Breast epithelium (tissue), 4 donors: ENCODE results near the gene AASS. TPM values are rescaled to one million over a fixed set of nuclear protein-coding genes. Genes with fewer than 3 reads are reported as not detected.

Experiments
- DNase-seq, 2 donors: peaks; one replicate each; pipeline ENCODE4 v3.0.0-alpha.2; 2019; ENCODE audit warnings: low spot score in 2 of 2
- H3K27ac ChIP-seq, 2 donors: fragments of 200-600 bp; sonication (generic) in 1 of 2; one replicate each; pipeline ENCODE4 v1.5.1; 2016 to 2019; ENCODE audit warnings: mild to moderate bottlenecking in 1 of 2
- H3K27me3 ChIP-seq, 2 donors: fragments of 200-600 bp; sonication (generic) in 1 of 2; one replicate each; pipeline versions ENCODE4 v1.5.1 to v1.6.0; 2017 to 2019; ENCODE audit warnings: control low read depth in 1 of 2, mild to moderate bottlenecking in 1 of 2
- H3K36me3 ChIP-seq: fragments of 200-600 bp; one replicate; pipeline ENCODE4 v1.5.1; 2019
- H3K4me1 ChIP-seq, 2 donors: fragments of 200-600 bp; sonication (generic); one replicate each; pipeline ENCODE4 v1.5.1; 2016 to 2019; ENCODE audit warnings: control low read depth in 1 of 2
- H3K4me3 ChIP-seq, 3 donors: fragments of 200-600 bp; sonication (generic); 1 replicate in 2 of 3; 2 replicates in 1 of 3; pipeline ENCODE4 v1.5.1; 2016 to 2019; ENCODE audit warnings: mild to moderate bottlenecking in 3 of 3, moderate library complexity in 2 of 3
- H3K9me3 ChIP-seq, 2 donors: fragments of 200-600 bp; sonication (generic) in 1 of 2; one replicate each; pipeline ENCODE4 v1.5.1; 2016 to 2019; ENCODE audit warnings: control low read depth in 1 of 2
- CTCF ChIP-seq, 3 donors: fragments of 450-650 bp; IDR thresholded peaks; one replicate each; pipeline ENCODE4 v1.5.1; 2016 to 2017; ENCODE audit warnings: antibody characterized with exemption in 3 of 3, mild to moderate bottlenecking in 3 of 3, moderate library complexity in 3 of 3
- POLR2A ChIP-seq: fragments of 450-650 bp; IDR thresholded peaks from one replicate; pipeline ENCODE4 v1.6.1; 2016; ENCODE audit warnings: antibody characterized with exemption, mild to moderate bottlenecking, moderate library complexity
- POLR2AphosphoS5 ChIP-seq, 3 donors: sonication (generic); formaldehyde crosslinking; IDR thresholded peaks; one replicate each; pipeline ENCODE4 v1.6.1; 2017; ENCODE audit warnings: antibody characterized with exemption in 3 of 3
- intact Hi-C: fragments of 100-400 bp; cut with DNase I; formaldehyde crosslinking; loops from one replicate; pipeline ENCODE4 v1.15.1; 2023; ENCODE audit warnings: low total_unique reads
- total RNA-seq, 3 donors: library from RNA; depleted of rRNA; stranded (reverse); fragments of >200 nt; gene quantifications; one replicate each; pipeline ENCODE4 v1.1.0, GENCODE V29; 2016

The AASS gene
- total RNA-seq, 3 donors from 2014 or later = 50.1 to 81.4 (median 60.6) TPM

- no peaks in the 10 kb centered on the region for H3K4me1 ChIP-seq
- DNase-seq = no peak
- no peaks in the 10 kb centered on the region for H3K36me3 ChIP-seq
- no peaks in the 10 kb centered on the region for H3K9me3 ChIP-seq
- H3K4me3 ChIP-seq = no peak overlapping the region
- intact Hi-C loops = no loop called here
- H3K27ac ChIP-seq = no peak overlapping the region
- no peak for TF ChIP-seq POLR2AphosphoS5 (IDR thresholded peaks at IDR 0.05)
- no peak for TF ChIP-seq CTCF (IDR thresholded peaks at IDR 0.05)
- TF ChIP-seq POLR2A = no peak
- H3K27me3 ChIP-seq = no peaks in the 10 kb centered on the region
Observed at GRCh38 chr7:122072272-122072671, 71.8 kb downstream of the AASS start.

- intact Hi-C loops = no loop called here
- Histone ChIP-seq H3K27me3 (no peaks in the 10 kb centered on the region), H3K27ac (no peak overlapping the region), H3K4me3 (no peak overlapping the region), H3K9me3 (no peaks in the 10 kb centered on the region), H3K36me3 (no peaks in the 10 kb centered on the region), H3K4me1 (no peaks in the 10 kb centered on the region)
- no peak for TF ChIP-seq POLR2A
- no peak for TF ChIP-seq CTCF (IDR thresholded peaks at IDR 0.05)
- no peak for TF ChIP-seq POLR2AphosphoS5 (IDR thresholded peaks at IDR 0.05)
- DNase-seq = no peak
Observed at GRCh38 chr7:122070834-122071233, 73.2 kb downstream of the AASS start.

GRCh38 chr7:122070062-122070461, 74.0 kb downstream of the AASS start:
- Histone ChIP-seq H3K27me3 (no peaks in the 10 kb centered on the region), H3K27ac (no peak overlapping the region), H3K36me3 (no peaks in the 10 kb centered on the region), H3K9me3 (no peaks in the 10 kb centered on the region), H3K4me3 (no peak overlapping the region), H3K4me1 (no peaks in the 10 kb centered on the region)
- no peak for DNase-seq
- TF ChIP-seq POLR2A = no peak
- no peak for TF ChIP-seq POLR2AphosphoS5 (IDR thresholded peaks at IDR 0.05)
- no peak for TF ChIP-seq CTCF (IDR thresholded peaks at IDR 0.05)
- intact Hi-C loops = no loop called here

GRCh38 chr7:122068999-122069398, 75.0 kb downstream of the AASS start:
- Histone ChIP-seq H3K4me1 (no peaks in the 10 kb centered on the region), H3K36me3 (no peaks in the 10 kb centered on the region), H3K27me3 (no peaks in the 10 kb centered on the region), H3K9me3 (no peaks in the 10 kb centered on the region), H3K4me3 (no peak overlapping the region), H3K27ac (no peak overlapping the region)
- intact Hi-C loops = no loop called here
- DNase-seq = no peak
- TF ChIP-seq CTCF (IDR thresholded peaks at IDR 0.05) (no peak), POLR2A (no peak), POLR2AphosphoS5 (IDR thresholded peaks at IDR 0.05) (no peak)

GRCh38 chr7:122068046-122068445, 76.0 kb downstream of the AASS start:
- Histone ChIP-seq H3K36me3 (no peaks in the 10 kb centered on the region), H3K27me3 (no peaks in the 10 kb centered on the region)
- intact Hi-C loops = no loop called here

More at GRCh38 chr7:122068046-122068445, 76.0 kb downstream of the AASS start:
- Histone ChIP-seq H3K4me1 (no peaks in the 10 kb centered on the region), H3K9me3 (no peaks in the 10 kb centered on the region), H3K27ac (no peak overlapping the region), H3K4me3 (no peak overlapping the region)
- TF ChIP-seq POLR2A (no peak), CTCF (IDR thresholded peaks at IDR 0.05) (no peak), POLR2AphosphoS5 (IDR thresholded peaks at IDR 0.05) (no peak)
- DNase-seq = no peak
